GM21381 (cell line): Measurements from ENCODE around the gene SLC13A5.
"Not testable (repeated sequence)": the region's sequence is repeated elsewhere in the genome, so short reads cannot be mapped to it uniquely, and the experiment has no call there.

Experiments used
- ATAC-seq: cut with Tn5 transposase; IDR thresholded peaks from one replicate; pipeline ENCODE4 v1.9.1; 2021; ENCODE audit warnings: mild to moderate bottlenecking, moderate library complexity; ENCODE audit not compliant: unreplicated experiment

The SLC13A5 gene

DNA sequence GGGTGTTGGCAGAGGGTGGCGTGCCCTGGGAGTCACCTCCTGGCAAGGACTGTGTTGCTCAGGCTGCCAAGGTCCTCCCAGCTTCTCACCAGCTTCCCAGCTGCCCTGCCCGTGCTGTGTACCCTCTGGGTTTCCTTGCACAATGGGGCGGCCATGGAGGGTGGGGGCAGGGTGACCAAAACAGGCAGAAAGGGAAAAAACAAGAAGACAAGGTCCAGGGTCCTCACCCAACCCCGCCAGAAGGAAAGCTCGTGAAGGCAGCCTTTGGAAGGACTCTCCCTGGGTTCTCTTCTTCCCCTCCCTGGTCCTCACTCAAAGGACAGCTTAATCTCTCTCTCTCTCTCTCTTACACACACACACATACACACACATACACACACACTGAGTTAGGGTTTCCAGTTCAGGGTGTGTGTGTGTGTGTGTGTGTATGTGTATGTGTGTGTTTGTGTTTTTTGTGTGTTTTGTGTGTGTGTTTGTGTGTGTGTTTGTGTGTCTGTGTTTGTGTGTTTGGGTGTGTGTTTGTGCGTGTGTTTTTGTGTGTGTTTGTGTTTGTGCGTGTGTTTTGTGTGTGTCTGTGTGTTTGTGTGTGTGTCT is 2.0 kb downstream of the SLC13A5 start:
- no peak for ATAC-seq

DNA sequence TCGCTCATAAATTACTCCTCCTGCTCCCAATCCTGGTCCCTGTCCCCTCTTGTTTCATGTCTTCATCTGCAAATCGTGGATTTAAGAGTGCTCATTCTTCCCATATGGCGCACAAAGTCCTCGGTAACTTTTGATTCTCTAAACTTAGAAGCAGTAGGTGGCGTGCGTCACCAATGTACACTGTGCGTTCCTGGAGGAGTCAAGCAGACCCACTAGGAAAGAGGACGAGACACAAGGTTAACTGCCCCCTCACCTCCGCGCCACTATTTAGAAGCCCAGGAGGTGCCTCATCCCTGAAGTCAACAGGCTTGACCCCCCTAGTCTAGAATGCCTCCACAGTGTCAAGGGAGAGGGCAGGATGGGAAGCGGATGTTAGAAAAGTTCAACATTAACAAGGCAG is 2.9 kb downstream of the SLC13A5 start:
- no peak for ATAC-seq

DNA sequence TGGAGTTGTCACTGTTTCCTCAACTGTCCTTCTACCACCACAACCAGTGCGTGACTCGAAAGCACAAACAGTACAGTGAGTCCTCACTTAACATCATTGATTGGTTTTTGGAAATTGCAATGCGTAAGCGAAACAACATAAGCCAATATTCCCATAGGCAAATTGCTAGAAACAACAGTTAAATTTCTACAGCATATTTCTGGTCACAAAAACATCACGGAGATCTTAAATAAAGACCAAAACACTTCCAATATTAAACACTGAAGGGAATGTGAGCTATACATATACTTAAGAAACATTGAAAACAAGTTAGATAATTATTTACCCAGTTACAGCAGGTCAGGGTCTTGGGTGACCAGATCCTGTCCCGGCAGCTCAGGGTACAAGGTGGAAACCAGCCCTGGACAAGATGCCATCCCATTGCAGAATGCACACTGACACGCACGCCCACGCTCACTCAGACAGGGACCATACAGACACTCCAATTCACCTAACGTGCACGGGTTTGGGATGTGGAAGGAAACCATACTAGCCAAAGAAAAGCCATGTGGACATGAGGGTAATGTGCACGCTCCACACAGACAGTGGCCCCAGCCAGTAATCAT is 4.7 kb downstream of the SLC13A5 start:
- ATAC-seq, result no peak

- ATAC-seq, result no peak
These were observed 6.2 kb downstream of the SLC13A5 start for GRCh38 chr17:6706996-6707395.

DNA sequence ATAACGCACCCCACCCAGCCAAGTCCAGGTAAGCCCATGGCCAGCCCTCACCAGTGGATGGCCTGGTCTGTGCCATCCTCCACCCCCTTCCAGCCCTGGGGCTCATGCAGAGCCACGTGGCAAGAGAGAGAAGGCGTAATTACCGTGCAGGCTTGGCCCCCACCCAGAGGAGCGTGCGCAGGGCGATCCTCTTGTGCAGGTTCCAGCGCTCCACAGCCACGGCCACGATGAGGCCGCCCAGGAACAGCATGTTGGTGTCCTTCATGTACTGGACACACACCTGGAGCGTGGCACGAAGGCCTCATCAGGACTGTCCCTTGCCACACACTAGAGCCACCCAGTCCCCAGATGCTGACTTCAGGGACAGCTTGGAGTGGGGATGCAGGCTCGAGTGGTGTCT is 6.7 kb downstream of the SLC13A5 start:
- no peak for ATAC-seq

GRCh38 chr17:6704470-6705052 is 8.6 kb downstream of the SLC13A5 start:
- no peak for ATAC-seq

DNA sequence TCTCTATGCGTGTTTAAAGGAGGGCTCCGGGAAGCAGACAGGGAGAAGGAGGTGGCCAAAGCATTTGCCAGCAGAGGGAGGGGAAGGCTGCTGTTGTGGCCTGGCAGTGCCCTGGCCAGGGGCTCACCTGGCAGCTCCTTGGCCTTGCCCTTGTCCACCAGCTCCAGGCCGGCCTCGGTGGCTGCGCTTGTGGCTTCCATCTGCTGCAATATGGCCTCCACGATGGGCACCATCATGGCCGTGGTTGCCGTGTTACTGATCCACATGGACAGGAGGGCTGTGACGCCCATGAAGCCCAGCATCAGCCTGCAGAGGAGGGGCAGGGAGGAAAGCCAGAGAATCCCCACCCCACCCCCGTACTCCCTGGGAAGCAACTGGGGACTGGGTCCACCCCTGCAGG is 9.4 kb downstream of the SLC13A5 start:
- no peak for ATAC-seq

GRCh38 chr17:6702567-6703215 is 10.5 kb downstream of the SLC13A5 start:
- no peak for ATAC-seq

GRCh38 chr17:6701719-6702118 is 11.4 kb downstream of the SLC13A5 start:
- no peak for ATAC-seq

DNA sequence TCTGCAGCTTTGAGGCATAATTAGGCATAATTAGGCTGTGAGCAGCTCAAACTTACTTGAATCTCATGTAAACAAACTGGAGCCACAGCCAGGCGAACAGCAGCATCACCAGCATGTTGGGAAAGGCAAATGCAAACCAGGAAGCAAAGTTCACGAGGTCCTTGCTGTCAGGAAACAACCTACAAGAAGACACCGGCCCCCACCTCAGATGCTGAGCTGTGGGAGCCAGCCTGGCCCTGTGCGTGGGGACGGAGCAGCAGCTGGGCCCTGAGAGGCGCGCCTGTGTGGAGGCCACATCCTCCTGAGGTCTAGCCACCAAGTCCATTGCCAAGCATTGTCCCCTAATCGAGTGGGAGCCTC is 12.2 kb downstream of the SLC13A5 start:
- no peak for ATAC-seq

DNA sequence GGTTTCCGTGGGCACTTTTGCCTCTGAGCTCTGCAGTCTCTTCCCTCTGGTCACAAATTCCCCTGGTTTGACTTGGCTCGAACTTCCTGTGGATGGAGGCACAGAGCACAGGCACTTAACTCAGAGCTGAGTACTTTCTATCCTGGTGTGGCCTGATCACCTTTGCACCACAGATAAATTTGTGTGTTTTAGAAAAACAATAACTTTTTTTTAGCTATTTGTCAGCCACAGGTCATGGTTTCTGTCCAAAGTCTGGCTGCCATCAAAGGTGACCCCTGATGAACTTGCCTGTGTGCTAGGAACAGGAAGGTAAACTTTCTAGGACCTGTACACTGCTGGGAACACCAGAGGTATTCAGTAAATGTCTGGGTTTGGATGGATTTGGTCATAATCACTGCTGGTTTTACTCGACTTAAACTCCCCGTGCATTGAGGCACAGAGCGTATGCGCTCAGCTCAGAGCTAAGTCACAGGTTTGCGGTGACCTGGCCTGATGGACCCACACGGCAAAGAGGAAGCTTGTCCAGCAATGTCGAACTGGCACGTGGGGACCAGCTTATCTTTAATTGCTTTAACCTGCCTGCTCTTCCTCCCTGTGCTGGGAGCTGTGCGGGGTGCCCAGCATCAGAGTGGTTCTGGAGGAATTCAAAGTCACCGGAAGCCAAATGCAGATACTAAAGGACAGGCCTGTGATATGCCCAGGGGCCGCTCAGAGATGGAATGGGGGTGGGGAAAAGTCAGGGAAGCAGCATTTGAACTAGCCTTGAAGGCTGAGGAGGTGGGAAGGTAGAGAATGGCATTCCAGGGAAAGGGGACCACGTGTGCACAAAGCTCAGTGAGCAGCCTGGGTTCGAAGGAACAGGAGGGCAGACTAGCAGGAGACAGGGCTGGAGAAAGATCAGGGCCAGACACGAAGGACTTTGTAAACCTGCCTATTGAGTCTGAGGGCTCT is 12.9 kb downstream of the SLC13A5 start:
- no peak for ATAC-seq

- ATAC-seq, result no peak
These were observed 15.2 kb downstream of the SLC13A5 start for GRCh38 chr17:6698004-6698403.

- no peak for ATAC-seq
These were observed 16.3 kb downstream of the SLC13A5 start for GRCh38 chr17:6696906-6697305.

- ATAC-seq, result no peak
These were observed 17.6 kb downstream of the SLC13A5 start for GRCh38 chr17:6695565-6695964.

- no peak for ATAC-seq
These were observed 18.1 kb downstream of the SLC13A5 start for GRCh38 chr17:6695051-6695450.

DNA sequence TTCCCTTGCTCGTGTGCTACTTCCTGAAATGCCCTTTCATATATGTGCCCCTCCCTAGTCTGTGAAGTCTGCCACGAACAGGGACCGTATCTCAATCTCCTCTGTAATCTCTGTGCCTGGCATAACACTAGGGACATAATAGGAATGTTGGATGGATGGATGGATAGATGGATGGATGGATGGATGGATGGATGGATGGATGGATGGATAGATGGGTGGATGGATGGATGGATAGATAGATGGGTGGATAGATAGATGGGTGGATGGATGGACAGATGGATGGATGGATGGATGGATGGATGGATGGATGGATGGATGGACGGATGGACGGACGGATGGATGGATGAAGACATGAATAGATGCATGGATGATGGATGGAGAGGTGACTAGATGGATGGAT is 21.2 kb downstream of the SLC13A5 start:
- not testable (repeated sequence) for ATAC-seq

DNA sequence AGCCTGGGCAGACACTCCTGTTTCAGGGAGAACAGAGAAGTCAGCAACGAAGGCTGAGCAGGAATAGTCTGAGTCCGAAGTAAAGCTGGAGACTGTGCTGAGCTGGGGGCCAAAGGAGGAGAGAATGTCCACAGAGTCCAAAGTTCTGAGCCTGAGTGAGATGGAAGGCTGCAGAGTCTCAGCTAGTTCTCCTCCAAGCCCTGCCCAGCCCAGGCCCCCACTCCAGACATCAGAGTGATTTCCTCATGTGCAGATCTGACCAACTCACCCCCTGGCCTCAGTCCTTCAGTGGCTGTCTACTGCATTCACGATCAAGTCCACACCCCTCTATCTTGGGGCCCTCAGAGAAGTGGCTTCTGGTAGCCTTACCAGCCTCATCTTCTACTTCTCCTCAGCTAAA is 21.6 kb downstream of the SLC13A5 start:
- no peak for ATAC-seq

DNA sequence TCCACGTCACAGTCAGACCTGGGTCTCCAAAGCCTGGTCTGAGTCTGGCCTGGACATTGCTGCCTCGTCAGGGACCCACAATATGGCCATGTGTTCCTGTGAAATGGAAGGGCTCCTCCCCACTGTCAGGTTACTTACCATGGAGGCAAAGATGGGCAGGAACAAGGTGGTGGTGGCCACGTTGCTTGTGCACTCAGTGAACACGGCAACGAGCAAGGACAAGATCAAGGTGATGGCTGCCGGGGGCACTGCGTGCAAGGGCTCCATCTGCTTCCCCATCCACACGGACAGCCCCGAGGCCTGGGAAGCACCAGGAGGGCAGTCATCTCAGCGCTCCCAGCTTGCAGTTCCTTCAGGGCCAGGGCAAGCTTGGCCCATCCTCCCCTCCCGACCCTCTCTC is 22.5 kb downstream of the SLC13A5 start:
- ATAC-seq, result no peak

DNA sequence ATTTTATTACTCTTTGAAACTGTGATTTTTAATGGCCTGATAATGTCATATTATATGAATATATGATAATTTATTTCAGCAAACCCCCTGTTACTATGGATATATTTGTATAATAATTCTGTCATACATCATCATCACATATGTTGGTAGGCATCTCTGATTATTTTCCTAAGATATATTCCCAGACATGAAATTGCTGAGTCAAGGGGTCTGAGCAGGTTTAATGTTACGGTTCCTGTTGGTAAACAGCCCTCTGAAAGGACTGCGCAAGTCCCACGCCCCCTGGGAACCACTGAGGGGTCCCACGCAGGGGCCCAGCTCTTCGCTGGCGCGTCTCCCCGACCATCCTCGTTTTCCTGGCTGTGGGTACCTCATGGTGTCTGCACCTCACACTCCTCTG is 24.2 kb downstream of the SLC13A5 start:
- no peak for ATAC-seq

GRCh38 chr17:6686026-6686425 is 27.1 kb downstream of the SLC13A5 start:
- no peak for ATAC-seq
